ENCODE results near the gene LDLR. TPM values are rescaled to one million over a fixed set of nuclear protein-coding genes. Genes with fewer than 3 reads are reported as not detected.
A peak's percentile ranks its signal among the peaks of the same experiment; 100 is the strongest.
"Not testable (repeated sequence)": the region's sequence is repeated elsewhere in the genome, so short reads cannot be mapped to it uniquely, and the experiment has no call there.

Gene LDLR
- total RNA-seq, 4 donors from 2014 or later = 26.4 to 275 (median 109) TPM

DNA sequence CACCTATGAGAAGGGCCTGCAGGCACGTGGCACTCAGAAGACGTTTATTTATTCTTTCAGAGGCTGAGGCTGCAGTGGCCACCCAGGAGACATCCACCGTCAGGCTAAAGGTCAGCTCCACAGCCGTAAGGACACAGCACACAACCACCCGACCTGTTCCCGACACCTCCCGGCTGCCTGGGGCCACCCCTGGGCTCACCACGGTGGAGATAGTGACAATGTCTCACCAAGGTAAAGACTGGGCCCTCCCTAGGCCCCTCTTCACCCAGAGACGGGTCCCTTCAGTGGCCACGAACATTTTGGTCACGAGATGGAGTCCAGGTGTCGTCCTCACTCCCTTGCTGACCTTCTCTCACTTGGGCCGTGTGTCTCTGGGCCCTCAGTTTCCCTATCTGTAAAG is 33.9 kb downstream of the LDLR start:
- Histone ChIP-seq H3K27me3 (no peaks in the 10 kb centered on the region), H3K36me3 (peaks cover 0 to 52% (median 22%) of the 10 kb centered on the region in 4 donors), H3K27ac (no peak overlapping the region), H3K9me3 (no peaks in the 10 kb centered on the region), H3K4me1 (no peaks in the 10 kb centered on the region), H3K4me3 (no peak overlapping the region)
- DNase-seq = no peak
- TF ChIP-seq EP300 (IDR thresholded peaks at IDR 0.05; ENCODE audit: low read depth) = no peak
- TF ChIP-seq POLR2AphosphoS5 (IDR thresholded peaks at IDR 0.05) = no peak
- 60 to 86% methylated on average over 1 to 13 of the region's 13 CpGs for WGBS, 2 donors (ENCODE audit: low coverage in 1 of 2)
- intact Hi-C loops (cut with DNase I; ENCODE audit: low total_unique reads) (no loop called here), in situ Hi-C loops (cut with MboI; ENCODE audit: low pct_ligation_motif_present in 1 of 4, low pct_unique_long_range_greater_than_20kb in 1 of 4, low sequenced_read_pairs in 3 of 4) (loop anchor here in 2 of 4 donors (10.0 kb wide), 2 partner anchors 88 to 188 kb away; no protein-coding TSS in a partner anchor)

- H3K27ac ChIP-seq; intact Hi-C loops (cut with DNase I; ENCODE audit: low total_unique reads); H3K4me1 ChIP-seq; H3K4me3 ChIP-seq; H3K27me3 ChIP-seq; H3K9me3 ChIP-seq; DNase-seq: not testable (repeated sequence)
- WGBS, 2 donors (ENCODE audit: low coverage in 1 of 2) = 100% methylated on average over 4 of the region's 4 CpGs; no CpG with 5 or more reads in 1 of the 2 donors
- H3K36me3 ChIP-seq = peaks cover 0 to 56% (median 23%) of the 10 kb centered on the region in 4 donors
- in situ Hi-C loops (cut with MboI; ENCODE audit: low pct_ligation_motif_present in 1 of 4, low pct_unique_long_range_greater_than_20kb in 1 of 4, low sequenced_read_pairs in 3 of 4) = loop anchor here in 2 of 4 donors (10.0 kb wide), 2 partner anchors 89 to 189 kb away; no protein-coding TSS in a partner anchor
Observed at GRCh38 chr19:11124157-11124556, 34.9 kb downstream of the LDLR start.

GRCh38 chr19:11125994-11126685 is 36.9 kb downstream of the LDLR start:
- Histone ChIP-seq H3K27me3 (no peaks in the 10 kb centered on the region), H3K9me3 (no peaks in the 10 kb centered on the region), H3K4me3 (no peak overlapping the region), H3K4me1 (peaks cover 0 to 7% (median 5%) of the 10 kb centered on the region in 4 donors), H3K36me3 (peaks cover 0 to 56% (median 25%) of the 10 kb centered on the region in 4 donors), H3K27ac (no peak overlapping the region)
- DNase-seq = peak; percentile 86
- in situ Hi-C loops (cut with MboI; ENCODE audit: low pct_ligation_motif_present in 1 of 4, low pct_unique_long_range_greater_than_20kb in 1 of 4, low sequenced_read_pairs in 3 of 4) = loop anchor here in 2 of 4 donors (5.0 to 10.0 kb wide), 3 partner anchors 89 to 191 kb away; no protein-coding TSS in a partner anchor
- intact Hi-C loops (cut with DNase I; ENCODE audit: low total_unique reads) = loop anchor here (5.0 kb wide), 1 partner anchor 89 kb away; no protein-coding TSS in a partner anchor
- TF ChIP-seq EP300 (IDR thresholded peaks at IDR 0.05; ENCODE audit: low read depth) (no peak), POLR2AphosphoS5 (IDR thresholded peaks at IDR 0.05) (peak; percentile 14 to 54 (median 14)), CTCF (IDR thresholded peaks at IDR 0.05) (peak; percentile 77 to 85 (median 78))
- WGBS, 2 donors (ENCODE audit: low coverage in 1 of 2) = 55 to 61% methylated on average over 7 to 11 of the region's 11 CpGs

- Histone ChIP-seq H3K36me3 (peaks cover 0 to 50% (median 22%) of the 10 kb centered on the region in 4 donors), H3K27me3 (no peaks in the 10 kb centered on the region), H3K27ac (no peak overlapping the region), H3K4me3 (no peak overlapping the region), H3K9me3 (no peaks in the 10 kb centered on the region), H3K4me1 (peaks cover 0 to 7% (median 5%) of the 10 kb centered on the region in 4 donors)
- WGBS, 2 donors (ENCODE audit: low coverage in 1 of 2) = 80 to 97% methylated on average over 1 to 15 of the region's 15 CpGs
- intact Hi-C loops (cut with DNase I; ENCODE audit: low total_unique reads) = loop anchor here (5.0 kb wide), 1 partner anchor 91 kb away; no protein-coding TSS in a partner anchor
- in situ Hi-C loops (cut with MboI; ENCODE audit: low pct_ligation_motif_present in 1 of 4, low pct_unique_long_range_greater_than_20kb in 1 of 4, low sequenced_read_pairs in 3 of 4) = loop anchor here in 2 of 4 donors (5.0 to 10.0 kb wide), 3 partner anchors 91 to 193 kb away; no protein-coding TSS in a partner anchor
- no peak for DNase-seq
- TF ChIP-seq POLR2AphosphoS5 (IDR thresholded peaks at IDR 0.05) = no peak
- TF ChIP-seq EP300 (IDR thresholded peaks at IDR 0.05; ENCODE audit: low read depth) = no peak
- no peak for TF ChIP-seq CTCF (IDR thresholded peaks at IDR 0.05)
- TF ChIP-seq POLR2A (IDR thresholded peaks at IDR 0.05) = no peak
Observed at GRCh38 chr19:11127905-11128304, 38.6 kb downstream of the LDLR start.

DNA sequence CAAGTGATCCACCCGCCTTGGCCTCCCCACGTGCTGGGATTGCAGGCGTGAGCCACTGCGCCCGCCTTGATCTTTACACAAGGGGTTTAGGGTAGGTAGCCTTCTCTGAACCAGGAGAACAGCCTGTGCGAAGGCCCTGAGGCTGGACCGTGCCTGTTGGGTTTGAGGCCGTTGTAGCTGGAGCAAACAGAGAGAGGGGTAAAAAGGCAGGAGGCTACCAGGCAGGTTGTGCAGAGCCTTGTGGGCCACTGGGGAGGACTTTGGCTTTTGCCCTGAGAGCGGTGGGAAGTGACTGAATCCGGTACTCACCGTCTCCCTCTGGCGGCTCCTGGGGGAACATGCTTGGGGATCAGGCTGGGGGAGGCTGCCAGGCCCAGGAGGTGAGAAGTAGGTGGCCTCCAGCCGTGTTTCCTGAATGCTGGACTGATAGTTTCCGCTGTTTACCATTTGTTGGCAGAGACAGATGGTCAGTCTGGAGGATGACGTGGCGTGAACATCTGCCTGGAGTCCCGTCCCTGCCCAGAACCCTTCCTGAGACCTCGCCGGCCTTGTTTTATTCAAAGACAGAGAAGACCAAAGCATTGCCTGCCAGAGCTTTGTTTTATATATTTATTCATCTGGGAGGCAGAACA is 41.7 kb downstream of the LDLR start:
- TF ChIP-seq EP300 (IDR thresholded peaks at IDR 0.05; ENCODE audit: low read depth) = no peak
- peak in 1 of 3 donors; percentile 12 for TF ChIP-seq POLR2AphosphoS5 (IDR thresholded peaks at IDR 0.05)
- no peak for TF ChIP-seq POLR2A (IDR thresholded peaks at IDR 0.05)
- peak; percentile 89 to 95 (median 91) for TF ChIP-seq CTCF (IDR thresholded peaks at IDR 0.05)
- Histone ChIP-seq H3K4me1 (peaks cover 0 to 7% (median 5%) of the 10 kb centered on the region in 4 donors), H3K36me3 (peaks cover 0 to 31% (median 14%) of the 10 kb centered on the region in 4 donors), H3K27me3 (no peaks in the 10 kb centered on the region), H3K27ac (peak overlapping the region; percentile 45 to 77 (median 64)), H3K9me3 (no peaks in the 10 kb centered on the region), H3K4me3 (no peak overlapping the region)
- peak; percentile 90 for DNase-seq
- in situ Hi-C loops (cut with MboI; ENCODE audit: low pct_ligation_motif_present in 1 of 4, low pct_unique_long_range_greater_than_20kb in 1 of 4, low sequenced_read_pairs in 3 of 4) (loop anchor here in 2 of 4 donors (5.0 to 10.0 kb wide), 2 partner anchors 74 to 94 kb away; no protein-coding TSS in a partner anchor), intact Hi-C loops (cut with DNase I; ENCODE audit: low total_unique reads) (no loop called here)
- WGBS, 2 donors (ENCODE audit: low coverage in 1 of 2) = 52% methylated on average over 19 of the region's 19 CpGs; no CpG with 5 or more reads in 1 of the 2 donors

Measured in transverse colon (tissue), 4 donors.